ENCODE measurements around the gene LAMTOR2. TPM values are rescaled to one million over a fixed set of nuclear protein-coding genes. Genes with fewer than 3 reads are reported as not detected.
A peak's percentile ranks its signal among the peaks of the same experiment; 100 is the strongest.

Gene LAMTOR2
- total and polyA plus RNA-seq, 9 of the 15 experiments (the other 6 are each of a cell fraction or from before 2014, with no cell fraction given) = 39.0 to 161 (median 74.6) TPM

GRCh38 chr1:156025876-156026275 is 28.7 kb upstream of the LAMTOR2 start (continued):
- TF ChIP-seq TSHZ1 (CRISPR knock-in tag; IDR thresholded peaks at IDR 0.05) (no peak), ZNF41 (CRISPR knock-in tag; conservative IDR thresholded peaks at IDR 0.05) (no peak), SRSF3 (IDR thresholded peaks at IDR 0.05; ENCODE audit: insufficient read depth, low read length) (no peak), RCOR1 (IDR thresholded peaks at IDR 0.05; ENCODE audit: borderline replicate concordance in 1 of 2, low read depth in 2 of 2, low read length in 2 of 2) (peak in 1 of 2 experiments; percentile 47; a peak in 1 of 4 replicates), SRSF9 (IDR thresholded peaks at IDR 0.05; ENCODE audit: borderline replicate concordance, low read depth, low read length) (no peak), SFPQ (IDR thresholded peaks at IDR 0.05; ENCODE audit: low read depth, low read length) (no peak), TFAP4 (CRISPR knock-in tag; IDR thresholded peaks at IDR 0.05; ENCODE audit: borderline replicate concordance) (no peak), PHF8 (IDR thresholded peaks at IDR 0.05; ENCODE audit: borderline replicate concordance, low read length) (no peak), GTF3C2 (IDR thresholded peaks at IDR 0.05; ENCODE audit: borderline replicate concordance, extremely low read depth, insufficient read length) (no peak), KLF6 (CRISPR knock-in tag; IDR thresholded peaks at IDR 0.05; ENCODE audit: borderline replicate concordance) (no peak), ZC3H4 (CRISPR knock-in tag; IDR thresholded peaks at IDR 0.05; ENCODE audit: borderline replicate concordance) (no peak), TEAD2 (tag; IDR thresholded peaks at IDR 0.05) (no peak), ATF1 (CRISPR knock-in tag; IDR thresholded peaks at IDR 0.05) (no peak), ATF1 (tag; IDR thresholded peaks at IDR 0.05) (no peak; the same call in 1 of the 2 replicates), ZBTB43 (CRISPR knock-in tag; IDR thresholded peaks at IDR 0.05) (no peak), TFAM (CRISPR knock-in tag; conservative IDR thresholded peaks at IDR 0.05) (no peak), NRF1 (conservative IDR thresholded peaks at IDR 0.05 in 1 of 2, IDR thresholded peaks at IDR 0.05 in 1 of 2) (peak; percentile 23 to 31; a peak in 2 of 4 replicates)
